ENCODE measurements around the gene NSFL1C. TPM values are rescaled to one million over a fixed set of nuclear protein-coding genes. Genes with fewer than 3 reads are reported as not detected.

Gene NSFL1C
- total and polyA plus RNA-seq, 2 experiments from 2014 or later: 48.9 to 92.2 TPM

GRCh38 chr20:1491281-1491840 lies 24.7 kb upstream of the NSFL1C start, which contains the start of gene SIRPB2:
SIRPB2 (minus strand) TSS chr20:1491420; CDS start chr20:1491359, 61 bp downstream.
- DNase-seq (ENCODE audit: low spot score) (no peak), ATAC-seq (no peak)
- no peak within 1 kb of the TSS for H3K27ac ChIP-seq (ENCODE audit: low read depth)
- no peak for TF ChIP-seq EZH2phosphoT487 (IDR thresholded peaks at IDR 0.05; ENCODE audit: unreplicated experiment)
- TF ChIP-seq ZNF331 (CRISPR knock-in tag; IDR thresholded peaks at IDR 0.05; ENCODE audit: low read depth): no peak
- TF ChIP-seq ZNF114 (CRISPR knock-in tag; IDR thresholded peaks at IDR 0.05): no peak
- TF ChIP-seq, protein P1, sequence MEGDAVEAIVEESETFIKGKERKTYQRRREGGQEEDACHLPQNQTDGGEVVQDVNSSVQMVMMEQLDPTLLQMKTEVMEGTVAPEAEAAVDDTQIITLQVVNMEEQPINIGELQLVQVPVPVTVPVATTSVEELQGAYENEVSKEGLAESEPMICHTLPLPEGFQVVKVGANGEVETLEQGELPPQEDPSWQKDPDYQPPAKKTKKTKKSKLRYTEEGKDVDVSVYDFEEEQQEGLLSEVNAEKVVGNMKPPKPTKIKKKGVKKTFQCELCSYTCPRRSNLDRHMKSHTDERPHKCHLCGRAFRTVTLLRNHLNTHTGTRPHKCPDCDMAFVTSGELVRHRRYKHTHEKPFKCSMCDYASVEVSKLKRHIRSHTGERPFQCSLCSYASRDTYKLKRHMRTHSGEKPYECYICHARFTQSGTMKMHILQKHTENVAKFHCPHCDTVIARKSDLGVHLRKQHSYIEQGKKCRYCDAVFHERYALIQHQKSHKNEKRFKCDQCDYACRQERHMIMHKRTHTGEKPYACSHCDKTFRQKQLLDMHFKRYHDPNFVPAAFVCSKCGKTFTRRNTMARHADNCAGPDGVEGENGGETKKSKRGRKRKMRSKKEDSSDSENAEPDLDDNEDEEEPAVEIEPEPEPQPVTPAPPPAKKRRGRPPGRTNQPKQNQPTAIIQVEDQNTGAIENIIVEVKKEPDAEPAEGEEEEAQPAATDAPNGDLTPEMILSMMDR (conservative IDR thresholded peaks at IDR 0.05; ENCODE audit: low read depth in 2 of 2): no peak
- no peaks in the 10 kb centered on the region for H3K36me3 ChIP-seq (ENCODE audit: insufficient read depth)
- no peak within 1 kb of the TSS for H3K27ac Mint-ChIP-seq
- no peak within 1 kb of the TSS for H3K4me2 ChIP-seq
- H3K9me3 Mint-ChIP-seq: no peaks in the 10 kb centered on the region
- H4K20me1 ChIP-seq (replicated peaks; ENCODE audit: insufficient read depth): no peaks in the 10 kb centered on the region; the same call in 1 of the 2 replicates
- no peak within 1 kb of the TSS for H3K4me3 Mint-ChIP-seq
- H3K4me1 ChIP-seq (ENCODE audit: insufficient read depth): no peaks in the 10 kb centered on the region
- no peaks in the 10 kb centered on the region for H3F3A ChIP-seq (replicated peaks; ENCODE audit: low read depth)
- H3K79me2 ChIP-seq (replicated peaks; ENCODE audit: insufficient read depth): no peaks in the 10 kb centered on the region
- H3K4me1 Mint-ChIP-seq: no peaks in the 10 kb centered on the region; the same call in 2 of the 3 replicates
- no peaks in the 10 kb centered on the region for H3K27me3 ChIP-seq (ENCODE audit: insufficient read depth)
- peak within 1 kb of the TSS; percentile 60 for H2AFZ ChIP-seq
- H3K36me3 Mint-ChIP-seq (ENCODE audit: low read depth): no peaks in the 10 kb centered on the region
- H3K4me3 ChIP-seq: no peak within 1 kb of the TSS
- no peaks in the 10 kb centered on the region for H3K9me2 ChIP-seq (ENCODE audit: insufficient read depth)
- H3K27me3 Mint-ChIP-seq (ENCODE audit: insufficient read depth, low read depth, poor library complexity): peaks cover 4% of the 10 kb centered on the region

- peaks cover 1% of the 10 kb centered on the region for H3K27me3 Mint-ChIP-seq (ENCODE audit: insufficient read depth, low read depth, poor library complexity)
- Histone ChIP-seq H3K27me3 (ENCODE audit: insufficient read depth) (no peaks in the 10 kb centered on the region), H3K4me3 (no peak overlapping the region), H3K9me2 (ENCODE audit: insufficient read depth) (no peaks in the 10 kb centered on the region), H3K79me2 (replicated peaks; ENCODE audit: insufficient read depth) (no peaks in the 10 kb centered on the region), H3K4me1 (ENCODE audit: insufficient read depth) (no peaks in the 10 kb centered on the region), H3K36me3 (ENCODE audit: insufficient read depth) (no peaks in the 10 kb centered on the region), H3F3A (replicated peaks; ENCODE audit: low read depth) (no peaks in the 10 kb centered on the region), H2AFZ (peak overlapping the region; percentile 60; the same call in 1 of the 2 replicates), H3K4me2 (no peak overlapping the region), H3K27ac (ENCODE audit: low read depth) (no peak overlapping the region), H4K20me1 (replicated peaks; ENCODE audit: insufficient read depth) (no peaks in the 10 kb centered on the region; the same call in 1 of the 2 replicates)
- H3K9me3 Mint-ChIP-seq: no peaks in the 10 kb centered on the region
- ATAC-seq: no peak
- H3K36me3 Mint-ChIP-seq (ENCODE audit: low read depth): no peaks in the 10 kb centered on the region
- H3K27ac Mint-ChIP-seq: no peak overlapping the region
- no peaks in the 10 kb centered on the region; the same call in 2 of the 3 replicates for H3K4me1 Mint-ChIP-seq
- no peak overlapping the region for H3K4me3 Mint-ChIP-seq
- DNase-seq (ENCODE audit: low spot score): no peak
- no peak for TF ChIP-seq ZNF331 (CRISPR knock-in tag; IDR thresholded peaks at IDR 0.05; ENCODE audit: low read depth)
- TF ChIP-seq ZNF462 (CRISPR knock-in tag; IDR thresholded peaks at IDR 0.05): no peak
- TF ChIP-seq ETS1 (IDR thresholded peaks at IDR 0.05): no peak
- TF ChIP-seq, protein P2, sequence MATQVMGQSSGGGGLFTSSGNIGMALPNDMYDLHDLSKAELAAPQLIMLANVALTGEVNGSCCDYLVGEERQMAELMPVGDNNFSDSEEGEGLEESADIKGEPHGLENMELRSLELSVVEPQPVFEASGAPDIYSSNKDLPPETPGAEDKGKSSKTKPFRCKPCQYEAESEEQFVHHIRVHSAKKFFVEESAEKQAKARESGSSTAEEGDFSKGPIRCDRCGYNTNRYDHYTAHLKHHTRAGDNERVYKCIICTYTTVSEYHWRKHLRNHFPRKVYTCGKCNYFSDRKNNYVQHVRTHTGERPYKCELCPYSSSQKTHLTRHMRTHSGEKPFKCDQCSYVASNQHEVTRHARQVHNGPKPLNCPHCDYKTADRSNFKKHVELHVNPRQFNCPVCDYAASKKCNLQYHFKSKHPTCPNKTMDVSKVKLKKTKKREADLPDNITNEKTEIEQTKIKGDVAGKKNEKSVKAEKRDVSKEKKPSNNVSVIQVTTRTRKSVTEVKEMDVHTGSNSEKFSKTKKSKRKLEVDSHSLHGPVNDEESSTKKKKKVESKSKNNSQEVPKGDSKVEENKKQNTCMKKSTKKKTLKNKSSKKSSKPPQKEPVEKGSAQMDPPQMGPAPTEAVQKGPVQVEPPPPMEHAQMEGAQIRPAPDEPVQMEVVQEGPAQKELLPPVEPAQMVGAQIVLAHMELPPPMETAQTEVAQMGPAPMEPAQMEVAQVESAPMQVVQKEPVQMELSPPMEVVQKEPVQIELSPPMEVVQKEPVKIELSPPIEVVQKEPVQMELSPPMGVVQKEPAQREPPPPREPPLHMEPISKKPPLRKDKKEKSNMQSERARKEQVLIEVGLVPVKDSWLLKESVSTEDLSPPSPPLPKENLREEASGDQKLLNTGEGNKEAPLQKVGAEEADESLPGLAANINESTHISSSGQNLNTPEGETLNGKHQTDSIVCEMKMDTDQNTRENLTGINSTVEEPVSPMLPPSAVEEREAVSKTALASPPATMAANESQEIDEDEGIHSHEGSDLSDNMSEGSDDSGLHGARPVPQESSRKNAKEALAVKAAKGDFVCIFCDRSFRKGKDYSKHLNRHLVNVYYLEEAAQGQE (IDR thresholded peaks at IDR 0.05; ENCODE audit: unreplicated experiment): no peak
Observed at GRCh38 chr20:1490643-1491195, 24.1 kb upstream of the NSFL1C start.
